CD4-positive, alpha-beta T cell treated with Interleukin-10 for 1 hour (primary cell): ENCODE data around the gene RBPJL.
"Not testable (repeated sequence)": the region's sequence is repeated elsewhere in the genome, so short reads cannot be mapped to it uniquely, and the experiment has no call there.

Source experiments
- DNase-seq: peaks from one replicate; pipeline ENCODE4 v3.0.0-alpha.2; 2020

Gene RBPJL

GRCh38 chr20:45343532-45344167 is 37.0 kb downstream of the RBPJL start:
- no peak for DNase-seq

GRCh38 chr20:45344168-45344860 is 37.7 kb downstream of the RBPJL start:
- DNase-seq, result no peak

- no peak for DNase-seq
These were observed 38.7 kb downstream of the RBPJL start for GRCh38 chr20:45345104-45345936.

- no peak for DNase-seq
These were observed 39.7 kb downstream of the RBPJL start for GRCh38 chr20:45346291-45346718.

- DNase-seq, result no peak
These were observed 40.2 kb downstream of the RBPJL start for GRCh38 chr20:45346851-45347250.

- no peak for DNase-seq
These were observed 40.8 kb downstream of the RBPJL start for GRCh38 chr20:45347297-45347935.

GRCh38 chr20:45347936-45348778 is 41.5 kb downstream of the RBPJL start, which contains the start of gene SDC4:
Gene SDC4 (minus strand): TSS chr20:45348424. CDS start chr20:45348384, 40 bp downstream.
- peak; percentile 74 for DNase-seq

GRCh38 chr20:45350217-45350616 is 43.6 kb downstream of the RBPJL start:
- DNase-seq, result no peak

GRCh38 chr20:45350795-45351194 is 44.2 kb downstream of the RBPJL start:
- not testable (repeated sequence) for DNase-seq

- DNase-seq, result no peak
These were observed 46.1 kb downstream of the RBPJL start for GRCh38 chr20:45352729-45353128.

- DNase-seq, result no peak
These were observed 47.1 kb downstream of the RBPJL start for GRCh38 chr20:45353746-45354145.

- no peak for DNase-seq
These were observed 48.0 kb downstream of the RBPJL start for GRCh38 chr20:45354423-45355208.

GRCh38 chr20:45355209-45356084 is 48.8 kb downstream of the RBPJL start:
- DNase-seq, result no peak

GRCh38 chr20:45358282-45359068 is 51.8 kb downstream of the RBPJL start:
- no peak for DNase-seq

- DNase-seq, result no peak
These were observed 52.4 kb downstream of the RBPJL start for GRCh38 chr20:45359069-45359405.

- no peak for DNase-seq
These were observed 52.9 kb downstream of the RBPJL start for GRCh38 chr20:45359406-45360148.

- DNase-seq, result no peak
These were observed 55.2 kb downstream of the RBPJL start for GRCh38 chr20:45361793-45362192.

- peak; percentile 99 for DNase-seq
These were observed 56.4 kb downstream of the RBPJL start, which contains the start of gene SYS1 for GRCh38 chr20:45362804-45363610. Gene SYS1 (plus strand): TSS chr20:45363156. CDS start chr20:45363532, 376 bp downstream.
